Stomach (tissue), 4 donors: Measurements from ENCODE around the gene COL23A1.

Experiments used
- POLR2A ChIP-seq, 4 donors: fragments of 450-650 bp; IDR thresholded peaks; one replicate each; pipeline ENCODE4 v1.6.1; 2016; ENCODE audit warnings: antibody characterized with exemption in 4 of 4, control low read depth in 2 of 4, mild to moderate bottlenecking in 1 of 4, moderate library complexity in 1 of 4
- TF ChIP-seq, protein P1 (sequence below), 7 experiments: fragments of 450-650 bp in 4 of 7; fragments of 200-600 bp in 3 of 7; sonication (generic) in 3 of 7; IDR thresholded peaks; one replicate each; pipeline ENCODE4 v1.5.1; 2016 to 2019; ENCODE audit warnings: antibody characterized with exemption in 7 of 7, control low read depth in 2 of 7, mild to moderate bottlenecking in 1 of 7

GRCh38 chr5:178245389-178245788 is 344.8 kb downstream of the COL23A1 start:
- TF ChIP-seq, protein P1, sequence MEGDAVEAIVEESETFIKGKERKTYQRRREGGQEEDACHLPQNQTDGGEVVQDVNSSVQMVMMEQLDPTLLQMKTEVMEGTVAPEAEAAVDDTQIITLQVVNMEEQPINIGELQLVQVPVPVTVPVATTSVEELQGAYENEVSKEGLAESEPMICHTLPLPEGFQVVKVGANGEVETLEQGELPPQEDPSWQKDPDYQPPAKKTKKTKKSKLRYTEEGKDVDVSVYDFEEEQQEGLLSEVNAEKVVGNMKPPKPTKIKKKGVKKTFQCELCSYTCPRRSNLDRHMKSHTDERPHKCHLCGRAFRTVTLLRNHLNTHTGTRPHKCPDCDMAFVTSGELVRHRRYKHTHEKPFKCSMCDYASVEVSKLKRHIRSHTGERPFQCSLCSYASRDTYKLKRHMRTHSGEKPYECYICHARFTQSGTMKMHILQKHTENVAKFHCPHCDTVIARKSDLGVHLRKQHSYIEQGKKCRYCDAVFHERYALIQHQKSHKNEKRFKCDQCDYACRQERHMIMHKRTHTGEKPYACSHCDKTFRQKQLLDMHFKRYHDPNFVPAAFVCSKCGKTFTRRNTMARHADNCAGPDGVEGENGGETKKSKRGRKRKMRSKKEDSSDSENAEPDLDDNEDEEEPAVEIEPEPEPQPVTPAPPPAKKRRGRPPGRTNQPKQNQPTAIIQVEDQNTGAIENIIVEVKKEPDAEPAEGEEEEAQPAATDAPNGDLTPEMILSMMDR (IDR thresholded peaks at IDR 0.05): no peak
- no peak for TF ChIP-seq POLR2A (IDR thresholded peaks at IDR 0.05)
